Activated CD8-positive, alpha-beta memory T cell treated with anti-CD3 and anti-CD28 coated beads, Interleukin-2, amount 50 U/mL, for 48 hours (primary cell): ENCODE measurements around the gene NCMAP.

ENCODE experiments used
- DNase-seq: peaks from one replicate; pipeline ENCODE4 v3.0.0-alpha.2; 2020

The NCMAP gene

DNA sequence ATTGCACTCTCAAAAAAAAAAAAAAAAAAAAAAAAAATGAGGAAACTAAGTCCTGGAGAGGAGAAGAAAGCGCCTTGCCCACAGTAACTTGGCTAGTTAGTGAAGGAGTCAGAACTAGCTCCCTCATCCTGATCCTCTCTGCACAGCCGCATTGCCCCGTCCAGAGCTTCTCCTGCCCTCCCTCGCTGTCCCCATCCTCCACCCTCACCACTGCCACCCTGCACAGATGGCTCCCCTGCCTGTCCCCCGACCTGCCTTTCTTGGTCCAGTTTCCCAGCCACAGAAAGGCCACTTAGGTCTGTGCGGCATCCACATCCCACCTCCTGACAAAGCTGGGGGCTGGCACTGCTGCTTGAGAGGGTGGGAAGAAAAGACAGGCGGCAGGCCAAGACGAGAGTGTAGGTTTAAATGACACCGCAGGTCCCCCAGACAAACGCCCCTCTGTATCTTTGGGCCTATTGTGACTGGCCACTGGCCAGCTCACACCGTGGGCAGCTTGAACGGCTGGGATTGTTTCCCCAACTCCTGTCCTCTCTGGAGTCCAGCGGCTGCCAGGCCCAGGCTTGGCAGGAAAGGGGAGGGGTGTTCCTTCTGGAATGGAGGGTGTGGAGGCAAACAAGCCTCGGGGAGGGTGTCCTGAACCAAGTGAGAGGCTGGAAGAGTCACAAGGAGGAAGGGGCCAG lies 20.2 kb downstream of the NCMAP start:
- no peak for DNase-seq

DNA sequence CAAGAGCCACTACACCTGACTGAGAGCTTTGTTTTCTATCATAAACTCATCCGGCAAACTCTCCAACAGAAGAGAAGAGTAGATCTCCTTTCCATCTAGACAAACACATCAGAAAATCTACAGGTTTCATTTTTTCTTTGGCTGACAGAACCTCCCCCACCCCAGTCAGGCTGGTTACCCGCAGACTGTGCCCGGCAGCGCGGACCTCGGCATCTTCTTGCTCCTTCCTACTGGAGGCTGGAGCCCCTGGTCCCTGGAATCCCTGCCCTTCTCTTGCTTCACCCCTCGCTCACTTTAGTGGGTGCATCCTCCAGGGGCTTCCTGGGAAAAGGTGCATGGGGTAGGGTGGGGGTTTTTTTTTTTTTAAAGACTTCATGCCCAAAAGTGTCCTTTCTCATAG lies 23.0 kb downstream of the NCMAP start:
- DNase-seq = no peak

DNA sequence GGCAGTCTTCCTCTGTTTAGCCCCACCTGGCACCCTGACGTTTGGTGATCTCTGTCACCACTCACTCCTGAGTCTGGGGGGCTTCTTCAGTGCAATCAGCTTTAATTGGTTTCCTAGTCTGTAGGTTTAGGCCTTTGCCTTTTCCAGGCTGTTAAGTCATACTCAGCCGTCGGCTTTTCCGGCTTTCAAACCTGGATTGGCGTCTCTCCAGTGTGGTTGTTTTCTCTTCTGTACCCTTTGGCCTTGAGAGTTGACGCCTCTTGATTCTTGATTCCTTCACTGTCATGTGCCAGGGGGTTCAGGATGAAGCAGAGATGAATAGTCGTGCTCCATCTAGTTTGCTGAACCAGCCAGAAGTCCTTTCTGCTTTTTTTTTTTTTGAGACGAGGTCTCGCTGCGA lies 24.9 kb downstream of the NCMAP start:
- no peak for DNase-seq

DNA sequence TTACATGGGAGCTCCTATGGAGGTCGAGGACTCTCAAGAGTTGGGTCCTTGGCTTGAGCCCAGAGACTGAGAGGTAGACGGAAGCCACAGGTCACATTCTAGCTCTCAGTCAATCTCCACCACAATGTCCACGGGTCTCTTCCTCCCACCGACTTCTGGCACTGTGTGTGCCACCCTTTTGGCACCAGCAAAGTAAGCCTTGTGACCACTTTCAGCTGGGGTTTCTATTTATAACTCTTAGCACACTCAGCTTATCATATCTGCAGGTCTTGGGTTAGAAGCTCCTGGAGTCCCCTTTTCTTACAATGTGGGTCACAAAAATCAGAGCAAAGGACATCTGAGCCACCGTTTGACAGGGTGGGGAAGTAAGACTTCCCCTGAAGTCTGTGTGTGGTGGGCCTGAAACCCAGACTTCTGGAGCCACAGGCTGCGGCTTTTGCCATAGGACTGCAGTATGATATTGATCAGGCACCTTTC lies 28.3 kb downstream of the NCMAP start:
- no peak for DNase-seq

DNA sequence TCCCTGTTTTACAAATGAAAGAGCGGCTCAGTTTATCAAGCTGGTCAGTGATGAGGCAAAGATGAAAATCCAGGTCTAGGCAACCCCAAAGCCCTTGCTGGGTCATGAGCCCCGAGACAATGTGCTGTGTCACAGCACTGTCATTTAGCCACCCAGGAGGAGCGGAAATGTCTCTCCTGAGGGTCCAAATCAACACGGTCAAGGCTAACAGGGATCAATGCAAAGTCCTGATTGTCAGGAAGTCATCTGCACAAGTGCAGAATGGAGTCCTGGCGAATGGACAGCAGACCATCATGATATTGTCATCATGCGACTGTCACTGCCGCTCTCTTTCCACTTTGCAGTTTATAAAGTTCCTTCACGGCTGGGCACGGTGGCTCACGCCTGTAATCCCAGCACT lies 30.2 kb downstream of the NCMAP start:
- no peak for DNase-seq

DNA sequence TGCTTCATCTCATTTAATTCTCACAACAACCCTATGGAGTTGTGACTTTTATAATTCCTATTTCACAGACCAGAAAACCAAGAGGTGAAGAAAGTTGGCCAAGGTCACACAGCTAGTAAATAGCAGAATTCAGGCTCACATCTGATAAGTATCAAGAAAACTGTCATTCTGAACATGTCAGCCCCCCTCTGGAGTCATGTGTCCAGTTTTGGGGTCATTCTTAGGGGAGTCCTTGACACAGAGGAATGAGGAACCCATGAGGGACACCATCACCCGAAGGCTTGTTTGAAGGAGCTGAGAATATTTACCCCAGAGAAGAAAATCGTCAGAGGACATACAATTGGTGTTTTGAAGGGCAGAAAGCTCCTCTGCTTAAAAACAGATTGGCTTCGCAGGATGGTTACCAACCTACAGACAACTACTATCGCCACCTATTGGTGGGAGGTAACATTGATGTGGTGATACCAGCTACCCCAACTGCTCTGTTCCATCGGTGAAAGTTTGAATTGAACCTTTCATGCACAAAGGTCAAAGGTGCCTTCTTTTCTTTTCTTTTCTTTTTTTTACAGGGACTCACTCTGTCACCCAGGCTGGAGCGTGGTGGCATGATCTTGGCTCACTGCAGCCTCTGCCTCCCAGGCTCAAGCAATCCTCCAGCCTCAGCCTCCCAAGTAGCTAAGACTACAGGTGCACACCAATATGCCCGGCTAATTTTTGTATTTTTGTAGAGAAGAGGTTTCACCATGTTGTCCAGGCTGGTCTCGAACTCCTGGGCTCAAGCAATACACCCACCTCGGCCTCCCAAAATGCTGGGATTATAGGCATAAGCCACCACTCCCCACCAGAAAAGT lies 31.3 kb downstream of the NCMAP start:
- DNase-seq = no peak

DNA sequence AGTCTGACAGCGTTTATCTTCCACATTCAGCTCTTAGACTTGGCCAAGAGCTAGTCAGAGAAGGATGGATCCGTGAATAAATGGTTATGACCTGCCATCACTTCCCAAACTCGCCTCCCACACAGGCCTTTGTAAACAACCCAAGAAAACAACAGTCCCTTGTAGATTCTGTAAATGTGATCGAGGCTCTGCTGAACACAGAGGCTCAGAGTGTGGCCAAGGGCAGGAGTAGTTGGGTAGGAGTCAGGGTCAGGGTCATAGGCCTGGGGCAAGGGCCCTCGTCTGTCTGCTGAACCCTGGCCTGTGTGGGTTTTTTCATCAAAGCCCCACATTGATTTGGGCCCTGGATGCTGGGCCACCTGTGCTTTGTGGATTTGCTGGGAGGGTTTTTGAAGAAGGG lies 32.7 kb downstream of the NCMAP start:
- DNase-seq = no peak

DNA sequence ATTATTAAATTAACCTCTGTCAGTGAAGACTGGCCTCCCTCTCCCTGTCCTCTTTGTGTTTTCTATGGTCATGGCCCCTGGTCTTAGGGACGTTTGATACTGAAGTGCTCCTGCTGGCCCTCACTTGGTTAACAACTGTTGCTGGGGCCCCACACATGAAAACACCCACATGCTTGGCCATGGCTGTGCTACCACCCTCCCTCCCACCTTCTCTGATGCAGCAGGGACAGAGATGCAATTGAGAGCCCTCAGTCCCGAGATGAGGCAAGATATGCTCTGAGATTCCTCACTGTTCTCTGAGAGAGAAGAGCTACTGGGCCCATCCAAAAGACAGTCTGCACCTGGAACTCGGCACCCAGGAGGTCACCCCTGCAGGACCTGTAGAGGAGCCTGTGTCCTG lies 33.3 kb downstream of the NCMAP start:
- no peak for DNase-seq

DNA sequence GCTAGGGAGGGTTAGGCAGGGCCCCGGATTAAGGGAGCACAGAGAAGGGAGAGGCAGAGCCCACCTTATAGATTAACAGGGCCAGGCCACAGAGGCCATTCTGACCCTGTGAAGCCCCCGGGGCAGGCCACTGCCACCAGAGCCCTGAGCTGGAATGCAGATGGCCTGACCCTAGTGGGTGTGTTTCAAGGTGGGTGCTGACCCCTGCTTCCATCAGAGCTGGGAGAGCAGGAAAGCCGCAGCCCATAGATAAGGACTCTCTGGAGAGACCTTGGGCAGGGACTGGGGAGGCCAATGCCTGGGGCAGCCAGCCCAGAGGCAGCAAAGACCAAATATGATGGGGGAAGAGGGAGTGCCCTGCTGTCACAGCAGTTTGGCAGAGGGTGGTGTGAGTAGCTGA lies 35.9 kb downstream of the NCMAP start:
- no peak for DNase-seq

DNA sequence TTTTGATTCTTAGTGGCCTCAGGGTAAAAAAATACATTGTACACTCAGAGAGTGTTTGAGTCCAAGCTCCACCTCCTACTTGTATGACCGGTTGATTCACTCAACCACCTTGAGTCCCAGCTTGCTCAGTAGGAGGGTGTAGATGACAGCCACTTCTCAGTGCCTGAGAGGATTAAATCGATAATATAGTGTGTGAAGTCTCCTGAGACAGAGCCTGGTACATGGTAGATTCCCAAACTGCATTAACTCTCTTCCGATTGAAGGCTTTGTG lies 38.4 kb downstream of the NCMAP start:
- no peak for DNase-seq

DNA sequence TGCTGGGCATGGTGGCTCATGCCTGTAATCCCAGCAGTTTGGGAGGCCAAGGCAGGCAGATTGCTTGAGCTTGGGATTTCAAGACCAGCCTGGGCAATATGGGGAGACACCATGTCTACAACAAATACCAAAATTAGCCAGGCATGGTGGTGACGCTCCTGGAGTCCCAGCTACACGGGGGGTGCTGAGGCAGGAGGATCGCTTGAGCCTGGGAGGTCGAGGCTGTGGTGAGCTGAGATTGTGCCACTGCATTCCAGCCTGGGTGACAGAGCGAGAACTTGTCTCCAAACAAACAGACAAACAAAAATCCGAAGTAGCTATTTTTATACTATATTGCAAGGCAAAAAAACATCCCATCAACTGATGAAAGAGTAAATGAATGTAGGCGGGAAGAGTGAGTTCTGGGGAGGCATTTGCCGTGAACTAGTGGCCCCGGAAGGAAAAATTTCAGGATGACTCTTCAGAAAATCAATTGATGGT lies 40.6 kb downstream of the NCMAP start:
- DNase-seq = no peak

DNA sequence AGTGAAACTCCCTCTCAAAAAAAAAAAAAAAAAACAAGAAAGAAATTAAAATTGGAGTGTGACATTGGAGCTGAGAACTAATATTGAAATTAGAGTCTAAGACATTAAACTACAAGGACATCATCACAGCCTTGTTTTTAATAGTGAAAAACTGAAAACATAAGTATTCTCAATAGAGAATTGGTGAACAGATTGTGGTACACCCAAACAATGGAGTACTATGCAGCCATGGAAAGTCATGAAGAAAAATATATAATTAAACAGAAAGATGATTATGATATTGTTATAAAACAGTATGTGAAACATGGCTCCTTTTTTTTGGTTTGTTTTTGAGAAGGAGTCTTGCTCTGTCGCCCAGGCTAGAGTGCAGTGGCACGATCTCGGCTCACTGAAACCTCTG lies 43.4 kb downstream of the NCMAP start:
- DNase-seq = no peak

DNA sequence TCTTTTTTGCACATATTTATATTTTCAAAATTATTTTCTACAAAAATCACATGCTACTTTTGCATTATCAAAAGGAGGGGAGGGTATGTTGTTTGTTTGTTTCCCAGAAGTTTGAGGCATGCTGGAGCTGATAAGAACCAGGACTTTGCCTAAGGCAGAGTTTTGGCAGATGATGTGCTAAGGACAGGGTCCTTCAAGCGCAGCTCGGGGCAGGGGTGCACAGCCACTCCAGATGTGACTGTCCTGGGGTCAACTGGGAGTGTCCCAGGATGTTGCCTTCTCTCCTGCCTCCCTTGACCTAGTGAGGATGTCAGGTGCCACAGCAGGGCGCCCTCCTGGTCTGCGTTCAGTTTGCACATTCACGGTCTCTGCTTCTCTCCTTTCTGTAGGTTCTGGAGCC lies 44.7 kb downstream of the NCMAP start:
- no peak for DNase-seq

DNA sequence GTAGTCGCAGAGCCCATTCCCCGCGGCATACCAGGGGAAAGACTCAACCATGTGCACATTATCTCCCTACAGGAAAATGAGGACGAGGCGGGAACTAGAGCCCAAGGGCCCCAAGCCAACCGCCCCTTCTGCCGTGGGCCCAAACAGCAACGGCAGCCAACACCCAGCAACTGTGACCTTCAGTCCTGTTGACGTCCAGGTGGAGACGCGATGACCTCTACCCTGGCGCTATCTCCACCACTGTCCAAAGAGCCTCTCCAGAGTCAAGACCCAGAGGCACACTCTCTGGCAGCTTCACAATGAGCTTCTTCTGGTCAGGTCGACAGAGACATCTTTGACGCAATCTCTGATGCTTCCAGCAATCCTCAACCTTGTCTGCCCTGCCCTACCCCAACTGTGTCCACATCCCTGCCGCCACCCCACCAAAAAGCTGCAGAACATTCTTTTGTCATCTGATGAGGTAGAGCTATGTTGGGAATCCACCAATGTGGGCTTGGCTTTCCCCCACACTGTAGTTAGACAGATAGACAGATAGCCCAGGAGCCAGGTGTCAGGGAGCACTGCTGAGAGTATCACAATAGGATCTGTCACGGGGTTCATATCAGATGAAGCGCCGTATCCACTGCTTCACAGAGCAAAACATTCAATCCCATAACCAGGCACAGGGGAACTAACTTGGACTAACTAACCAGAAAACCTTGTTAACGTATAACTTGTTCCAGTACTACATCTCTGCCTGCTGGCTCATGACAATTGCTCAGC lies 49.8 kb downstream of the NCMAP start:
- no peak for DNase-seq

DNA sequence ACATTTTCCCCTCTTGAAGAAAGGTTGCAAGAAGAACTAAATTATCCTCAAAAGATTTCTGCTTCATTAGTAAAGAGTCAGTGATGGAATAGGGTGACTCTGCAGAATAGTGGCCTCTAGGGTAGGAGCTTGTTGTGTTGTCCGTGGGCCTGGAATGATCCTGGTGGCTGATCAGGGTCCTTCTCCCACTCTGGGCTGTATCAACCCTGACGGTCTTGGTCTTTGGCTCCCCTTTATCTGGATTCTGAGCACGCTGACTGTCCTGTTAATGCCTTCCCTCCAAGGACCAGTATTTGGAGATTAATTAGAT lies 50.4 kb downstream of the NCMAP start:
- no peak for DNase-seq

DNA sequence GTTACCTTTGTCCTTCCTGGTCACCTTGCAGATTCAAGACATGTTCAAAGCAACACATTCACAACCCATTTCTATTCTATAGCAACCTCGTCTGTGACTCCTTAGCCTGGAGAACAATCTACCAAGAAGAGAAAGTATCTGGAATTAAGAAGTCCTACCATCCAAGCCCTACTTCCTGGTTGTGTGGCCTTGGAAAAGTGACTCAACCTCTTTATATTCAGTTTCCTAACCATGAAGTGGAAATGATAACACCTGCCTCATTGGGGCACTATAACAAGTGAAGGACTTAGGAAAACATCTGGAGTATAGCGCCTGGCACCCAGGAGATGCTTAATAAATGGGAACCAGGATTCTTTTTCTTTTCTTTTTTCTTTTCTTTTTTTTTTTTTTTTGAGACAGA lies 50.7 kb downstream of the NCMAP start:
- DNase-seq = no peak

DNA sequence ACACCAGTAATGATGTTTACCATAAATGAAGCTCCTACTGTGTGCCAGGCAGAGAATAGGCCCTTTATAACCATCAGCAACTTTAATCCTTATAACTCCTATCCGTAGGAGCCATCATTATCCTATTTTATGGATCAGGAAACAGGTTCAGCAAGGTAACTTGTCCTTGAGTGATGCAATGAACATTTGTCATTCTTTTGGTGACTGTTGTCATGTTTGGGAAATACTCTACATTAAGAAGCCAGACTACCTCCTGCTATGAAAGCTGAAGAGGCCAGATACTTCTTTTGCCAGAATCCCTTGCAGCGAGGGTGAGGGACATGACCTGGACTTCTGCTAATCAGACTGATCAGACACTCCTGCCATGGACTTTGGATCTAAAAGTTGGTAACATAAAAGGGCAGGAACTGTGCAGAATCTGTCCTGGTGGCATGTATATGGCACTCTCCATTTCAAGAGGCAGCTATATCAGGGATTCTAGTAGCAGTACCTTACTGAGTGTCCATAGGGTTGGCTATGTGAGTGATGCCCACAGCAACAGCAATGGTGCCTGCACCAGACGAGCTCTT lies 54.1 kb downstream of the NCMAP start:
- DNase-seq = no peak

DNA sequence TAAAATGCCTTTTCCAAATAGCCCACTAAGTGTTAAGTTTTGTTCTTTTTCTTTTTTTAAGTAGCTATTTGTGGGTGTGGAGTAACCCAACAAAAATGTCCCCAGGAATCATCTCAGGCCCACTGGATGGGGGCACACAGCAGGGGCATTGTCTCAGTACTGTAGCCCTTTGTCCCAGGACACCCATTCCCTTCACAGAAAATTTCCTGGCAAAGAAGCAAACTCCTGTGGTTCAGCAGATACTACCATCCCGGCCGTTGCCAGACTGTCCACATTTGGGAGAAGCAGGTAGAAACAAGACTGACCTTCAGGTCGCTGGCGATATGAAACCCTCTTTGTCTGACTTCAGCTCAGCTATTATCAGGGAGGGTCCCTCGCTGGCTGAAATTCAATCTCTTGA lies 63.5 kb downstream of the NCMAP start:
- no peak for DNase-seq

DNA sequence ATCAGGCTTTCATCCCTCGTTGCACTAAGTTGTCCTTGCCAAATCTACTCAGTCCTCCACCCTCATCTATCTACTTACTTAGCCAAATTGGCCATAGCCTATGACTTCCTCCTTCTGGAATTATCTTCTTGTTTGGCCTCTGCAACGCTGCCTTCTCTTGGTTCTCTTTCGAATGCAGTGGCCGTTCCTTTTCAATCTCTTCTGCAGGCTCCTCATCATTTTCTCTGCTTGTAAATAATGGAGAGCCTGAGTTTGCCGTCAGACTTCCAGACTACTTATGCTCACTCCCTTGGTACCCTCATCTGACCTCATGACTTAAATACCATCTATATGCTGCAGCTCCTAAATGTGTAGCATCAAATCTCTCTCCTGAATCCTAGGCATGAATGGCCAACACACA lies 64.8 kb downstream of the NCMAP start:
- no peak for DNase-seq

DNA sequence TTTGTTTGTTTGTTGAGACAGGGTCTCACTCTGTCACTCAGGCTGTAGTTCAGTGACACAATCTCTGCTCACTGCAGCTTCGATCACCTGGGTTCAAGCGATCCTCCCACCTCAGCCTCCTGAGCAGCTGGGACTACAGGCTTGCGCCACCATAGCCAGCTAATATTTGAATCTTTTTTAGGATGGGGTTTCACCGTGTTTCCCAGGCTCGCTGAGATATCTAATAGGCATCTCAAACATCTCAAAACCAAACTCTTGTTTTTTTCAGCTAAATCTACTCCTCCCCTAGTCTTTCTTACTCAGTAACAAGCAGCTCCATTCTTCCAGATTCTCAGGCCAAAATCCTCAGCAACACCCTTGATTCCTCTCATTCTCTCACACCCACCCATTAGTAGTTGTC lies 65.2 kb downstream of the NCMAP start:
- DNase-seq = no peak

DNA sequence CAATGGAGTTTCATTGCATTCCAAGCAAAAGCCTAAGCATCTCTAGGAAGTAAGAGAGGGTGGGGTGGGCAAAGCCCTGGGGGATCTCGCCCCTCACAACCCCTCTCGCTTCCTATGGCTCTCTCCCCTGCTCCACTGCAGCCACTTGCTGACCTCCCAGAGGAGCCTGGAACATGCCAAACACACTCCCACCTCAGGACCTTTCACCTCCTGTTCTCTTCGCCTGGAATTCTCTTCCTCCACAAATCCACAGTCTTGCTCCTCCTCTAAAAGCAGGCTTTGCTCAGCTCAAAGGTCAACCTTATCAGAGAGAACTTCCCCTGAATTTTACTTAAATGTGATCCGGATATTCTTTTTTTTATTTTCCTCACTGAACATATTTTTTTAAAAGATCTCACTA lies 66.3 kb downstream of the NCMAP start:
- no peak for DNase-seq

DNA sequence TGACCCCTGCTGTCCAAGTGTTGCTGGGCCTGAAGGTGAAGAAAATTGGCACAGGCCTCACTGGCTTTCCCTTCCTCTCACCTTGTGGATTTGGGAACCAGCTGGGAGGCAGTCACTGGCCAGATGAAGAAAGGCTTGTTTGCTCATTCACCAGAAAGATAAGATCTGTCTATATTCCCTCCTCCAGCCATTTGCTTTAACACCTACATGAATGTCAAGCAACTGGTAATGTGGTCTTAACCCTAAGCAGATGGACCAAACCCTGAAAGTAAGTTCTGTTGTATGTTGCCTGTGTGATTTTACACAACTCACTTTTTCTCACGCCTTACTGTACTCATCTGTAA lies 76.9 kb downstream of the NCMAP start:
- no peak for DNase-seq

DNA sequence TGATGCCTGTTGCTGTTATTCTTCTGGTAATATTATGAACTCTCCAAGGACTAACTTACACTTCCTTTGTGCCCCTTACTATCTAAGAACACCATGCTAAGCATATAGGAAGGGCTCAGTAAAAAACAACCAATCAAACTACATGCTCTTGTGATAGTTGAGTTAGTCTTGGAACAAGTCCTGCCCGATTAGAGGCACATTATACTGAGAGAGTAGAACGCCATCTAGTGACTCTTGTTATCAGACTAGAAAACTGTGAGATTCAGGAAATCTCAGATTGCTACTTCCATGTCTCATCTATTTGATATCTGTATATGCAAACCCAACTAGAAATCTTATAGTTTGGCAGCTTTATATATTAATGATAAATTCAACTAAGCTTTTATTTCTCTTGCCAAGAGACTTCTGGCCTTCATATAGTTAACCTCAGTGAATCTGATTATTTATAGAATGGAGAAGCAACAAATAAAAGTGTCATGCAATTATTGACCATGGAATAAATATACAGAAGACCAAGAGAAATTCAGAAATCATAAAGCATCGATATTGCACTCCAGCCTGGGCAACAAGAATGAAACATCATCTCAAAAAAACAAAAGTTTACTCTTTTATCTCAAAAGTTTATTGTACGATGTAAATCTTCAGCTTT lies 79.4 kb downstream of the NCMAP start:
- DNase-seq = no peak
